T-helper 1 cell treated with Interleukin-12 subunit alpha and Interleukin-12 subunit beta and Interleukin-4 antibody, amounts not matched to agents 30 μg/mL and 1 μg/mL, for 36 hours (primary cell): ENCODE measurements around the gene PRDX1.

Source experiments
- H3K27ac Mint-ChIP-seq: one replicate; pipeline ENCODE4 v1.8.0; 2021; ENCODE audit warnings: mild to moderate bottlenecking, mixed read lengths
- H3K27me3 Mint-ChIP-seq: one replicate; pipeline ENCODE4 v1.8.0; 2021; ENCODE audit warnings: low read depth, mixed read lengths
- H3K36me3 Mint-ChIP-seq: one replicate; pipeline ENCODE4 v1.8.0; 2021; ENCODE audit warnings: low read depth, mixed read lengths
- H3K4me1 Mint-ChIP-seq: one replicate; pipeline ENCODE4 v1.8.0; 2021; ENCODE audit warnings: low read depth, mixed read lengths
- H3K4me3 Mint-ChIP-seq: one replicate; pipeline ENCODE4 v1.8.0; 2021; ENCODE audit warnings: mild to moderate bottlenecking, moderate library complexity, mixed read lengths
- H3K9me3 Mint-ChIP-seq: one replicate; pipeline ENCODE4 v1.8.0; 2021; ENCODE audit warnings: mixed read lengths

The PRDX1 gene

DNA sequence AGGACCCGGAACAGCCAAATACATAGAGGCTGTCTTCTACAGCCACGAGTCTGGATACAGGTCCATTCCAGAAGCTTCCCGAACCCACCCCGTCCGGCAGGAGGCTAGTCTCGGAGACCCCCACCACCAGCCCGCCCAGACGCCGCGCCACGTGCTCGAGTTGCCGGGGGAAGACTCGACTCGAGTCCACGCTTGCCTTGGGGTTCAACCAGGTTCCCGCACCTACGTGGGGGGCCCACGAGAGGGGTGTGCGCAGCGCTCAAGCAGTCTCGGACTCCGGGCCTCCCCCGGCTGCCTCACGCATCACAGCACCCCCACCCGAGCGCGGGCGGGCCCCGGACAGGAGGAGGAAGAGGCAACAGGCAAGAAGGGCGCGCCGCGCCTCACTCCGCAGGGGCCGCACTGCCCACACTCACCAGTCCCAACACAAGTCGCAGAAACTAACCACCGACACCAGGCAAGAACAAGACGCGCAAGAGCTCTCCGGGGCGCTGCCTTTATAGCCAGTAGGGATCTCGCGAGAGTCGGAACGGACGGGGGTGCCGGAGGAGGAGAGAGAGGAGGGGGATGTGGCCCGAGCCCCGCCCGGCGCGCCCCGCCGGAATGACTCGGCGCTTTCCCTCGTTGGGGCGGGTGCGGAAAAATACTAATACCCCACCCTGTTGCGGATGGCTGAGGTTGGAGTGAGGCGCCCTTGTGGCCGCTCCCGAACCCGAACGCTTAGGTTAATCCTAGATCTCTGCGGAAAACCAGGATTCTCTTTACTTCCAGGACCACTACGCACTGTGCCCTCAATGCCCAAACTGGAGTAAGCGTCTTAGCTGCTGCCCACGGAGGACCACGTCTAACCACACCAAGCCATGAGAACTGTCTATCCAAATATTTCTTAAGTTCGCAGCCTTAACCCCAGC, at the start of gene PRDX1:
Gene PRDX1, minus strand, starts transcription at position 472 of the 911 bp plus-strand sequence. CDS start 2,841 bp downstream, outside the sequence.
- H3K4me3 Mint-ChIP-seq, result peak within 1 kb of the TSS; percentile 96
- H3K27me3 Mint-ChIP-seq, result peaks cover 6% of the 10 kb centered on the region
- H3K36me3 Mint-ChIP-seq, result peaks cover 20% of the 10 kb centered on the region
- H3K27ac Mint-ChIP-seq, result peak within 1 kb of the TSS; percentile 95
- peaks cover 37% of the 10 kb centered on the region for H3K4me1 Mint-ChIP-seq
- no peaks in the 10 kb centered on the region for H3K9me3 Mint-ChIP-seq

DNA sequence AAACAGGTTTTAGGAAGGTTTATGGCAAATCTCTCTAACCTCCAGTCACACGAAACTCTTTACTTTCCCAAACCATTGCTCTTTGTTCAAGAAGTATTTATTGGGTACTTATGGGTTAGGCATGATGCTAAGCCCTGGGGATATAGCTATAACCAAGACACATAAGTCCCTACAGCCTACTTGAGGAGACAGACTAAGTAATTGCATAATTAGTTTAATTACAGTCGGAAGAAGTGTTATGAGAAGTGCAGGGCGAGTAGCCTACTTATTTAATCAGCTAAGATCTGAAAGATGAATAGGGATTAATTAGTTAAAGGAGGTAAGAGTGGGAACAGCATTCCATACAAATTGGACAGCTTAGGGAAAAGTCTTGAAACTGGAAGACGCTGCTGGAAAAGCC, 48.9 kb upstream of the PRDX1 start:
- Mint-ChIP-seq H3K36me3 (peaks cover 29% of the 10 kb centered on the region), H3K27ac (no peak overlapping the region), H3K9me3 (no peaks in the 10 kb centered on the region), H3K4me1 (peaks cover 5% of the 10 kb centered on the region), H3K27me3 (no peaks in the 10 kb centered on the region), H3K4me3 (no peak overlapping the region)

DNA sequence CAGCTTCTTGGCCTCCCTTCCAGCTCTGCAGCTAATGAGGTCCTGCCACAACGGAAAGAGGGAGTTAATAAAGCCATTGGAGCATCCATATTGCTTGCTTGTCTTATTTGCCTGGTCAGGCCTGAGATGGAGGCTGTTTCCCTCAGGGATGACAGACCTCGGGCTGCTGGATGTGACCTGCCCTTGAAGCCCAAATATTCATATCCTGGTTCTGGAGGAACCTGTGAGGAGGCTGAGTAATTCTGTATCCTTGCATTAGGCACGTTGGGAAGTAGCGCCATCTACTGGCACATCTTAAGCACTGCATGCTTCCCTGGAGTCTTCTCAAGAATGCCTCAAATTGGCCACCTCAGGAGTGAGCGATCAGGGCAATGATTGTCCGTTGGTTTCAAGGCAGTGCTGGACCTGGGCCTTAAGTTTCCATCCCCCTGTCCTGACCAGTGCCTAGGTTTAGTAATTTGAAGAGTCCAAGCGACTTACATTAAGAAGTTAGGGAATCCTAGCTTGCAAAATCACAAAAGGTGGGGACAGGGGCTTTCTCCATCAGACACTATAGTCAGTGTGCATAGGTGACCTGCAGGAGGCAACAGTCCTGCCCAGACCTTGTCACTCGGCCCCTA, 48.4 kb upstream of the PRDX1 start:
- H3K4me3 Mint-ChIP-seq, result no peak overlapping the region
- no peaks in the 10 kb centered on the region for H3K27me3 Mint-ChIP-seq
- H3K9me3 Mint-ChIP-seq, result no peaks in the 10 kb centered on the region
- H3K4me1 Mint-ChIP-seq, result peaks cover 5% of the 10 kb centered on the region
- peak overlapping the region; percentile 34 for H3K27ac Mint-ChIP-seq
- peaks cover 29% of the 10 kb centered on the region for H3K36me3 Mint-ChIP-seq

DNA sequence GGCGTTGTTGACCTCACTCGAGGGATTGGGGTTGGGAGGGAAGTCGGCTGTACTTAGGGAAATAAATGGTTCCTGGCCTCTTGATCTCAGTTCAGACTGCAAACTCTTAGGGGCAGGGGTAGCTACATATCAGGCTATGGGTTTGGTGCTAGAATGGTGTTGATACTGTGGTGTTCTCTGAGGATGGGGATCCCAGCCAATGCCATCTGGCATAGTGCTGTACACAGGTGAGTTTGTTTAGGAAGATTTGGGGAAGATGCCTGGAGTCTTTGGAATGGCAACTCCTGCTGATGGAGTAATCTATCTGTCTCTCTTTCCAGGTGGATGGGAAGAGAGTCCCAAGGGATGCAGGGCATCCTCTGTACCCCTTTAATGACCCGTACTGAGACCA, 47.9 kb upstream of the PRDX1 start:
- Mint-ChIP-seq H3K4me3 (no peak overlapping the region), H3K36me3 (peaks cover 29% of the 10 kb centered on the region), H3K27ac (no peak overlapping the region), H3K27me3 (no peaks in the 10 kb centered on the region), H3K9me3 (no peaks in the 10 kb centered on the region), H3K4me1 (peaks cover 5% of the 10 kb centered on the region)

DNA sequence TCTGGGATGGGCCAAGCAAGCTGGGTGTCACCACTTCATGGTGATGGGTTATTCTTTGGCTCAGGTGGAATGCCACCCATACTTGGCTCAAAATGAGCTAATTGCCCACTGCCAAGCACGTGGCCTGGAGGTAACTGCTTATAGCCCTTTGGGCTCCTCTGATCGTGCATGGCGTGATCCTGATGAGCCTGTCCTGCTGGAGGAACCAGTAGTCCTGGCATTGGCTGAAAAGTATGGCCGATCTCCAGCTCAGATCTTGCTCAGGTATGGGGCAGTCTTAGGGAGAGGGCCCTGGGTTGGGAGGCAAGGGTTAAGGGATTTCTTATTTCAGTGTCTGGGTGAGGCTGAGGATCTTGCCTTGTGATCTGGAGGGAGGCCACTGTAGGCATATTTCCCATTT, 46.7 kb upstream of the PRDX1 start:
- Mint-ChIP-seq H3K27ac (no peak overlapping the region), H3K4me3 (no peak overlapping the region), H3K9me3 (no peaks in the 10 kb centered on the region), H3K27me3 (no peaks in the 10 kb centered on the region), H3K4me1 (peaks cover 6% of the 10 kb centered on the region), H3K36me3 (peaks cover 36% of the 10 kb centered on the region)

DNA sequence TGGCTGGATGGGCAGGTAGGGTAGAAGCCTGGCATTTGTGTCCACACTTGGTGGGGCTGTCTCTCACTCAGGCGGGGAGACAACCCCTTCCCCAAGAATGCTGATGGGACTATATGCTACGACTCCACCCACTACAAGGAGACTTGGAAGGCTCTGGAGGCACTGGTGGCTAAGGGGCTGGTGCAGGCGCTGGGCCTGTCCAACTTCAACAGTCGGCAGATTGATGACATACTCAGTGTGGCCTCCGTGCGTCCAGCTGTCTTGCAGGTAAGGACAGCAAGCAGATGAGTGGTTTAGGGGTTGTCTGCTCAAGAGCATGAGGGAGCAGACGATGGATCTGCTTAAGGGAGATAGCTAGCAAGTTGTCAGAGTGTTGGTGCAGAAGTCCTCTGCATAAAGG, 46.2 kb upstream of the PRDX1 start:
- H3K9me3 Mint-ChIP-seq, result no peaks in the 10 kb centered on the region
- no peaks in the 10 kb centered on the region for H3K27me3 Mint-ChIP-seq
- peaks cover 36% of the 10 kb centered on the region for H3K36me3 Mint-ChIP-seq
- peaks cover 6% of the 10 kb centered on the region for H3K4me1 Mint-ChIP-seq
- H3K27ac Mint-ChIP-seq, result no peak overlapping the region
- H3K4me3 Mint-ChIP-seq, result no peak overlapping the region

DNA sequence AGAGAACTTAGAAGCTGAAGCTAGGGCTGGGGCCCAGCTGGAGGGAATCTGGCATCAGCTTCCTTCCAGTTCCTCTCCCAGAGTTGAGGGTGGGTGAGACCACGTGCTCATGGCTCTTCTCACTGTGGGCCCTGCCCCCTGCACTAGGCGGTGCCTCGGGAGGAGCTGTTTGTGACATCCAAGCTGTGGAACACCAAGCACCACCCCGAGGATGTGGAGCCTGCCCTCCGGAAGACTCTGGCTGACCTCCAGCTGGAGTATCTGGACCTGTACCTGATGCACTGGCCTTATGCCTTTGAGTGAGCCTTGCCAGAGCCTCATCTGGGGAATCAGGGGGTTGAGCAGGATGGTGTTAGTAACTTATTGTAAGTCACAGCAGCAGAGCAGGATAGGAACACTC, 45.0 kb upstream of the PRDX1 start:
- Mint-ChIP-seq H3K27ac (no peak overlapping the region), H3K9me3 (no peaks in the 10 kb centered on the region), H3K36me3 (peaks cover 38% of the 10 kb centered on the region), H3K4me1 (peaks cover 6% of the 10 kb centered on the region), H3K27me3 (no peaks in the 10 kb centered on the region), H3K4me3 (no peak overlapping the region)

DNA sequence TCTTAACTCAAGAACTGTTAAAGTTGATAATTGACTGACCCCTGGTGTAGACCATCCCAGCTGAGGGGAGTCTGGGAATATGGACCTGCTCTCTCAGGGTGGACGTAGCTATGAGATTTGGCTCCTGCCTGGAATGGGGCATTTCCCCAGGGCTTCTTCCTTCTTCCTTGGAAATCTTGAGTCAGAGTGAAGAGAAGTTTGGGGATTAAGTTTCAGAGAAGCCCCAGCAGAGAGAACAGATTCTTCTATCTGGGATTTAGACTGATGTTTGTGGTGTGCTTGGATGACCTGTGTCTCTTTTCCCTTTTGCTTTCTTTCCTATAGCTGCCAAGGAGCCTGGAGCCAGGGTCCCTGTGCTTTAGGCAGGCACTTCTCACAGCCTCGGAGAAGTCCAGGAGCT, 42.2 kb upstream of the PRDX1 start:
- no peaks in the 10 kb centered on the region for H3K9me3 Mint-ChIP-seq
- H3K4me3 Mint-ChIP-seq, result no peak overlapping the region
- peaks cover 4% of the 10 kb centered on the region for H3K4me1 Mint-ChIP-seq
- H3K27me3 Mint-ChIP-seq, result no peaks in the 10 kb centered on the region
- peaks cover 30% of the 10 kb centered on the region for H3K36me3 Mint-ChIP-seq
- no peak overlapping the region for H3K27ac Mint-ChIP-seq

DNA sequence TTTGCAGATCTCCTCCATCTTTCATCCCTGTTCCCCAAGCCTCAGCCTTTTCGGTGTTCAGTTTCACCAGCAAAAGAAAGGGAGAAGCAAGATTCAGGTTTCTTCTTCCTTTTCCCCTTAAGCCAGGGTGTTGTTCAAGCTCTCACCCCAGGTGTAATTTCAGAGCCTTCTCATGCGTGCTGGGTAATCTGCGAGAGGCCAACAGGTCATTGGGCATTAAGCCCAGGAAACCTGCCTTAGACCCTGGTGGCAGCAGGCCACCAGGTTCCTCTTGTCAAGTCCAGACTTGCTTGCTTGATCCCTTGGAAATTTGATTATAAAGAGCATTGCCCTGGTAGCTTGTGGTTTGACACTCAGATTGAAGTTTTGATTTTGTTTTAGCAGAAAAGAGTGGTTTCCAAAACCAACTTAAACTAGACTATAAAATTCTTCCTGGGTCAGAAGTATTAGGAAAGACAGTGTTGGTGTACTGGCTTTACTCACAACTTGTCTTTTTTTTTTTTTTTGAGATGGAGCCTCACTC, 35.8 kb upstream of the PRDX1 start:
- H3K27ac Mint-ChIP-seq, result peak overlapping the region; percentile 59
- H3K27me3 Mint-ChIP-seq, result no peaks in the 10 kb centered on the region
- H3K4me1 Mint-ChIP-seq, result peaks cover 13% of the 10 kb centered on the region

DNA sequence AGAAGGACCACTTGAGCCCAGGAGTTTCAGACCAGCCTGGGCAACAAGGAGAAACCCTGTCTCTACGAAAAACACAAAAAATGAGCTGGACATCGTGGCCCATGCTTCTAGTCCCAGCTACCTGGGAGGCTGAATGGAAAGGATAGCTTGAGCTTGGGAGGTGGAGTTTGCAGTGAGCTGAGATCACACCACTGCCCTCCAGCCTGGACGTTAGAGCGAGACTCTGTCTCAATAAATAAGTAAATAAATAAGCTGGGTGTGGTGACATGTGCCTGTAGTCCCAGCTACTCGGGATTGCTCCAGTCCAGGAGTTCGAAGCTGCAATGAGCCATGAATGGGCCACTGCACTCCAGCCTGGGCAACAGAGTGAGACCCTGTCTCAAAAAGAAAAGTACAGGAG, 32.5 kb upstream of the PRDX1 start:
- H3K27me3 Mint-ChIP-seq, result no peaks in the 10 kb centered on the region
- peaks cover 24% of the 10 kb centered on the region for H3K4me1 Mint-ChIP-seq

More for the DNA sequence above, 35.8 kb upstream of the PRDX1 start:
- H3K36me3 Mint-ChIP-seq, result peaks cover 21% of the 10 kb centered on the region
- no peak overlapping the region for H3K4me3 Mint-ChIP-seq
- no peaks in the 10 kb centered on the region for H3K9me3 Mint-ChIP-seq

DNA sequence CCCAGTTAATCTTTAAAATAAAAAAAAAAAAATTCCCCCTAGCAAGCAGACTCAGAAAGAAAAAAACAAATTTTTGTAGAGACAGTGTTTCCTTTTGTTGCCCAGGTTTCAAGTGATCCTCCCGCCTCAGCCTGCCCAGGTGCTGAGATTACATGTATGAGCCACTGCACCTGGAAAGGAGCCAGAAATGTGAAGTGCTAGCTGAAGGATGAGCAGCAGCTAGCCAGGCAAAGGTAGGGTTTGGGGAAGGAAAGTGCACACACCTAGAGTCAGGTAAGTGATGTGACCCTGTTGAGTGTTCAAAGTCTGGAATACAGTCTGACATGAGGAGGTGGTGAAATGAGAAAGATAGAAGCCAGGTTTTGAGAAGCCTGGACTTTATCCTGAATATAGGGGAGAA, 30.6 kb upstream of the PRDX1 start:
- H3K27ac Mint-ChIP-seq, result peak overlapping the region; percentile 33
- H3K4me1 Mint-ChIP-seq, result peaks cover 21% of the 10 kb centered on the region
- H3K27me3 Mint-ChIP-seq, result no peaks in the 10 kb centered on the region
- H3K4me3 Mint-ChIP-seq, result peak overlapping the region; percentile 41
- peaks cover 10% of the 10 kb centered on the region for H3K36me3 Mint-ChIP-seq
- no peaks in the 10 kb centered on the region for H3K9me3 Mint-ChIP-seq

More for the DNA sequence above, 32.5 kb upstream of the PRDX1 start:
- H3K4me3 Mint-ChIP-seq, result no peak overlapping the region
- no peak overlapping the region for H3K27ac Mint-ChIP-seq
- H3K36me3 Mint-ChIP-seq, result peaks cover 14% of the 10 kb centered on the region
- no peaks in the 10 kb centered on the region for H3K9me3 Mint-ChIP-seq

DNA sequence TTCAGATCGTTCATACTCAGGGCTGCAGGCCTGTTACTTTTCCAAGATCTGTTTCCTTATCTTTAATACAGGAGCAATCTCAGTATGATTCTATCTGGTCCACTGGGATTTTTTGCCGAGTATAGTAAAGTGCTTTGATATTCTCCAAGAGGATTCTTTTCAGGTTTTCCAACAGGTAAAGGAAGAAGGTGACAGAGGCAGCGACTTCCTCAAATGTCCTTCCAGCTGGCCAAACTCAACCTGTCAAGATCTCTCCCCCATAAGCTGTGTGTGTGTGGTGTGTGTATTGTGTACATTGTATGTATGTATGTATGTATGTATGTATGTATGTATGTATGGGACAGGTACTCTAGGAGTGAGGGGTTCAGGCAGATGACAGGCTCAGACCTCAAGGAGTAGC, 30.0 kb upstream of the PRDX1 start:
- peak overlapping the region; percentile 97 for H3K4me3 Mint-ChIP-seq
- no peaks in the 10 kb centered on the region for H3K9me3 Mint-ChIP-seq
- peaks cover 21% of the 10 kb centered on the region for H3K4me1 Mint-ChIP-seq
- no peaks in the 10 kb centered on the region for H3K27me3 Mint-ChIP-seq
- peak overlapping the region; percentile 92 for H3K27ac Mint-ChIP-seq
- H3K36me3 Mint-ChIP-seq, result peaks cover 11% of the 10 kb centered on the region

DNA sequence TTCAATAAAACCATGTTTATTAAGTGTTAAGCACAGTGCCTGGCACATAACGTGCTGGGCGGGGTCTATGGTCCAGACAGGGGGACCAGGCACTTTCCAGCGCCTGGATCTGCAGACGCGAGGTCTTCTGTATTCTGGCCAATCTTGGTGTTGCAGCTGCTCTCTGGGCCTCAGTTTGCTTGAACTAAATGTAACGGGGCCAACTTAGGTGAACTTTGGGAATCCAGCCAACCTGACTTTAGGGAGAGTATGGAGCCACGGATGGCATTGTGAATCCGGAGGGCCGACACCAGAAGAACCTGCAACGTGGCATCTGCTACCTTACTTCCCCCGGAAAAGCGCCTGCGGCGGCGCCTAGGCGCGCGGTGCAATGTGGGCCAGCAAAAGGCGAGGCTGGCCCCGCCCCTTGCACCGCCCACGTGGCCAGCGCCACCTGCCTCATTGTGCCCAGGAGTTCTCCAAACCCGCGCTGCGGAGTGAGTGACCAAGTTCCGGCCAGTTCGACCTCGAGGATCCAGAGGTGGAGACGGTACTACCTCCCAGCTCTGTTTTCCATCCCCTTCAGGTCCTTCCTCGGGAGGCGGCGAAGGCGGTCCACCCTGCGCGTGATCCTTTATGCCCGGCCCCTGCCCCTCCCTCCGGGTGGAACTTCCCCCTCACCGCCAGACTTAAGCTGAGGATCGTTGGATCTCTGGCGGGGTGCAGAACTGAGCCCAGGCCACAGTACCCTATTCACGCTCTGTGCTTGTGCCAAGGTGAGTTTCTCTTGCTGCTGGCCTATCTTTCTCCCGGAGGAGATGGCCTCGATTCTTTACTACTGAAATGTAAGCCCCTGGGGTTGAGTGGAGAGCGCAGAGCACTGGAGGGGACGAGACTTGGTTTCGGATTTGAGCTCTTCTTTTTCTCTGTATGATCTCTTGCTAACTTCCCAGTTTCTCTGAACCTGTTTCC, 29.0 kb upstream of the PRDX1 start, which contains the start of gene AKR1A1:
Gene AKR1A1, plus strand, starts transcription at position 426 of the 951 bp plus-strand sequence. CDS start 10,969 bp downstream, outside the sequence.
- Mint-ChIP-seq H3K4me1 (peaks cover 18% of the 10 kb centered on the region), H3K36me3 (peaks cover 9% of the 10 kb centered on the region), H3K9me3 (no peaks in the 10 kb centered on the region)

More for the DNA sequence above, 29.0 kb upstream of the PRDX1 start, which contains the start of gene AKR1A1:
- Mint-ChIP-seq H3K4me3 (peak within 1 kb of the TSS; percentile 97), H3K27me3 (no peaks in the 10 kb centered on the region), H3K27ac (peak within 1 kb of the TSS; percentile 92)
